Measurements from ENCODE around the gene GCM1.

The GCM1 gene

GRCh38 chr6:53154071-53154470 lies 5.4 kb upstream of the GCM1 start:
- no peaks in the 10 kb centered on the region for H3K4me1 ChIP-seq
- no peaks in the 10 kb centered on the region for H4K20me1 ChIP-seq
- H3K9me3 ChIP-seq, result no peaks in the 10 kb centered on the region
- no peak for TF ChIP-seq Cebpa-rat (IDR thresholded peaks at IDR 0.05)
- no peaks in the 10 kb centered on the region for H3K27me3 ChIP-seq
- no peak overlapping the region for H3K27ac ChIP-seq
- H3K4me3 ChIP-seq, result no peak overlapping the region
- H3K36me3 ChIP-seq, result no peaks in the 10 kb centered on the region
- H3K9ac ChIP-seq, result no peak overlapping the region
- no peak overlapping the region for H3K4me2 ChIP-seq

- TF ChIP-seq Cebpa-rat (IDR thresholded peaks at IDR 0.05), result no peak
- no peaks in the 10 kb centered on the region for H3K9me3 ChIP-seq
- H3K27ac ChIP-seq, result no peak overlapping the region
- no peaks in the 10 kb centered on the region for H4K20me1 ChIP-seq
- H3K4me1 ChIP-seq, result no peaks in the 10 kb centered on the region
- no peak overlapping the region for H3K4me3 ChIP-seq
- H3K4me2 ChIP-seq, result no peak overlapping the region
- no peak overlapping the region for H3K9ac ChIP-seq
- no peaks in the 10 kb centered on the region for H3K36me3 ChIP-seq
- no peaks in the 10 kb centered on the region for H3K27me3 ChIP-seq
Observed at GRCh38 chr6:53152576-53152975, 3.9 kb upstream of the GCM1 start.

GRCh38 chr6:53151676-53152075 lies 3.0 kb upstream of the GCM1 start:
- no peak overlapping the region for H3K4me2 ChIP-seq
- no peak overlapping the region for H3K4me3 ChIP-seq
- H3K36me3 ChIP-seq, result no peaks in the 10 kb centered on the region
- H3K27ac ChIP-seq, result no peak overlapping the region
- no peaks in the 10 kb centered on the region for H3K4me1 ChIP-seq
- H4K20me1 ChIP-seq, result no peaks in the 10 kb centered on the region
- no peak overlapping the region for H3K9ac ChIP-seq
- no peaks in the 10 kb centered on the region for H3K27me3 ChIP-seq
- no peak for TF ChIP-seq Cebpa-rat (IDR thresholded peaks at IDR 0.05)
- H3K9me3 ChIP-seq, result no peaks in the 10 kb centered on the region

GRCh38 chr6:53144802-53145201 lies 3.8 kb downstream of the GCM1 start:
- no peak for TF ChIP-seq Cebpa-rat (IDR thresholded peaks at IDR 0.05)
- Histone ChIP-seq H3K9me3 (no peaks in the 10 kb centered on the region), H3K27ac (no peak overlapping the region)

GRCh38 chr6:53143710-53144109 lies 4.9 kb downstream of the GCM1 start:
- no peak overlapping the region for H3K4me2 ChIP-seq
- no peaks in the 10 kb centered on the region for H3K4me1 ChIP-seq
- no peak overlapping the region for H3K9ac ChIP-seq
- H3K9me3 ChIP-seq, result no peaks in the 10 kb centered on the region
- H3K36me3 ChIP-seq, result no peaks in the 10 kb centered on the region
- no peak overlapping the region for H3K4me3 ChIP-seq
- no peak for TF ChIP-seq Cebpa-rat (IDR thresholded peaks at IDR 0.05)
- no peak overlapping the region for H3K27ac ChIP-seq
- no peaks in the 10 kb centered on the region for H3K27me3 ChIP-seq
- no peaks in the 10 kb centered on the region for H4K20me1 ChIP-seq

More at GRCh38 chr6:53144802-53145201, 3.8 kb downstream of the GCM1 start:
- no peaks in the 10 kb centered on the region for H3K36me3 ChIP-seq
- no peaks in the 10 kb centered on the region for H4K20me1 ChIP-seq
- H3K27me3 ChIP-seq, result no peaks in the 10 kb centered on the region
- no peak overlapping the region for H3K9ac ChIP-seq
- no peak overlapping the region for H3K4me3 ChIP-seq
- H3K4me1 ChIP-seq, result no peaks in the 10 kb centered on the region
- no peak overlapping the region for H3K4me2 ChIP-seq

- no peaks in the 10 kb centered on the region for H3K27me3 ChIP-seq
- H3K27ac ChIP-seq, result no peak overlapping the region
- no peak overlapping the region for H3K4me3 ChIP-seq
- H4K20me1 ChIP-seq, result no peaks in the 10 kb centered on the region
- no peaks in the 10 kb centered on the region for H3K36me3 ChIP-seq
- no peak overlapping the region for H3K9ac ChIP-seq
- H3K9me3 ChIP-seq, result no peaks in the 10 kb centered on the region
- TF ChIP-seq Cebpa-rat (IDR thresholded peaks at IDR 0.05), result no peak
- no peak overlapping the region for H3K4me2 ChIP-seq
- no peaks in the 10 kb centered on the region for H3K4me1 ChIP-seq
Observed at GRCh38 chr6:53142810-53143209, 5.8 kb downstream of the GCM1 start.

- Histone ChIP-seq H3K9me3 (no peaks in the 10 kb centered on the region), H3K27me3 (no peaks in the 10 kb centered on the region), H4K20me1 (no peaks in the 10 kb centered on the region), H3K27ac (no peak overlapping the region), H3K4me3 (no peak overlapping the region), H3K4me1 (peaks cover 3% of the 10 kb centered on the region), H3K9ac (no peak overlapping the region), H3K4me2 (no peak overlapping the region), H3K36me3 (no peaks in the 10 kb centered on the region)
- no peak for TF ChIP-seq Cebpa-rat (IDR thresholded peaks at IDR 0.05)
Observed at GRCh38 chr6:53139841-53140413, 8.7 kb downstream of the GCM1 start.

- no peak overlapping the region for H3K4me3 ChIP-seq
- peaks cover 10% of the 10 kb centered on the region for H3K4me1 ChIP-seq
- no peaks in the 10 kb centered on the region for H3K9me3 ChIP-seq
- no peak overlapping the region for H3K9ac ChIP-seq
- no peak for TF ChIP-seq Cebpa-rat (IDR thresholded peaks at IDR 0.05)
- no peaks in the 10 kb centered on the region for H3K36me3 ChIP-seq
- no peak overlapping the region for H3K4me2 ChIP-seq
- no peaks in the 10 kb centered on the region for H4K20me1 ChIP-seq
- no peaks in the 10 kb centered on the region for H3K27me3 ChIP-seq
- no peak overlapping the region for H3K27ac ChIP-seq
Observed at GRCh38 chr6:53136000-53136609, 12.5 kb downstream of the GCM1 start.

GRCh38 chr6:53134601-53135235 lies 13.9 kb downstream of the GCM1 start:
- no peaks in the 10 kb centered on the region for H3K36me3 ChIP-seq
- H3K4me2 ChIP-seq, result peak overlapping the region; percentile 38

GRCh38 chr6:53133961-53134360 lies 14.7 kb downstream of the GCM1 start:
- Histone ChIP-seq H3K9me3 (no peaks in the 10 kb centered on the region), H3K9ac (no peak overlapping the region), H3K27ac (no peak overlapping the region), H3K4me3 (no peak overlapping the region), H3K4me2 (no peak overlapping the region), H3K36me3 (no peaks in the 10 kb centered on the region), H3K4me1 (peaks cover 10% of the 10 kb centered on the region), H3K27me3 (no peaks in the 10 kb centered on the region), H4K20me1 (no peaks in the 10 kb centered on the region)
- no peak for TF ChIP-seq Cebpa-rat (IDR thresholded peaks at IDR 0.05)

More at GRCh38 chr6:53134601-53135235, 13.9 kb downstream of the GCM1 start:
- Histone ChIP-seq H3K27ac (no peak overlapping the region), H3K9me3 (no peaks in the 10 kb centered on the region), H3K4me3 (no peak overlapping the region), H3K4me1 (peaks cover 10% of the 10 kb centered on the region), H3K9ac (no peak overlapping the region), H3K27me3 (no peaks in the 10 kb centered on the region), H4K20me1 (no peaks in the 10 kb centered on the region)
- TF ChIP-seq Cebpa-rat (IDR thresholded peaks at IDR 0.05), result no peak

All from BLaER1 (cell line).